GM21360 (cell line): ENCODE data around the gene OTC.

ENCODE experiments used
- ATAC-seq: cut with Tn5 transposase; IDR thresholded peaks from one replicate; pipeline ENCODE4 v1.9.1; 2021; ENCODE audit warnings: mild to moderate bottlenecking, moderate library complexity; ENCODE audit not compliant: unreplicated experiment

OTC gene

DNA sequence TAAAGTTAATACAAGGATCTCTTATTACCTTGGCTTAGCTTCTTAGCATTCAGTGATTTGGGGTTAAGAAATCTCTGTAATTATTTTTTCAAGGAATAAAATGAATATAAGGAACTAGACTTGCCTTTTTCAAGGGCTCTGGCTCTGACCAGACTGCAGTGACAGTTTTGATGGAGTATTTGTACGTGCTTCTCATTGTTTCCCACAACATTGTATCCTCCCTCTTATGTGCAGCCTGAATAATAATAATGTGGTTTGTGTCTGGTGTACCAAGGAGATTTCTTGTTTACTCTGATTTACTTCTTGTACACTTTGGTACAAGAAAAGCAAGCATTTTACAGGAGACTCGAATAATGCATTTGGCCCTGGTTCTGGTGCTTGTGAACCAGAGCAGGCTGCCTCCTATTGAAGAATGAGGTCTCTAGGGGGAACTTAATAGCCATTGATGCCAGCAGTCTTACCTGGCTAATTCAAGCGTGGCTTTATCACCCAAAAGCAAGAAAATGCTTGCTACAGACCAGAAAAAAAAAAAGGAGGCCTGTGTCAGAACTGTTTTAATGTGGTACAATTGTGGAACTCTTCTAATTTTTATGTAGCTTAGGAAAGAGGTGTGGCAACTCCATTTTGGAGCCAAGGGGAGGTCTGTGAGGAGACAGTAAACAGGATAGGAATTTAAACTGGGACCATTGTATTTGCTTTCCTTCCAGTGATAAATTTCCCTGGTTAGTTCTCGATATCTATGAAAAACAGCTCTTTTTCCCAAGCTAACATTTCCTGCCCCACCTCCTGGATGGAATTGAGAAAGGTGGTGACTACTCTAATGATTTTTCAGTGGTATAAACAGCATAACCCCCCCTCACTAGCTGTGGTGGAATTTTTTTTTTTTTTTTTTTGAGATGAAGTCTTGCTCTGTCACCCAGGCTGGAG lies 5.6 kb downstream of the OTC start:
- no peak for ATAC-seq

DNA sequence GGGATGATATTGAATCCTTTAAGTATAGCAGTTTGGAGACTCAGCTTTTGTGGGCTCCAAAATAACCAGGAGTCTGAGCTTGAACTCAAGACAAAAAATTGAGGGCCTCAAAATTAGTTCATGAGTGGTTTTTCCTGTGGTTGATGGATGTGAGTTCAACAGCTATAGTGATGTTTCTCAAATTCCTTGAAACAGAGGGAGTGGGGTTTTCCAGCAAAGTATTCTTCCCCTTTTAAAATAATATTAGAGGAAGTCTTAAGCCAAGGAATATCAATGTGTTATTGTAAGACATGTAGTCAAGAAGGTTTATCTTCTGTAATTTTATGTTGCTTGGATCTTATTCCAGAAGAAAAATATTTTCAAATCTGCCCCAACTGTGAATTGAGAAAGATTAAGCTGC lies 10.6 kb downstream of the OTC start:
- no peak for ATAC-seq

DNA sequence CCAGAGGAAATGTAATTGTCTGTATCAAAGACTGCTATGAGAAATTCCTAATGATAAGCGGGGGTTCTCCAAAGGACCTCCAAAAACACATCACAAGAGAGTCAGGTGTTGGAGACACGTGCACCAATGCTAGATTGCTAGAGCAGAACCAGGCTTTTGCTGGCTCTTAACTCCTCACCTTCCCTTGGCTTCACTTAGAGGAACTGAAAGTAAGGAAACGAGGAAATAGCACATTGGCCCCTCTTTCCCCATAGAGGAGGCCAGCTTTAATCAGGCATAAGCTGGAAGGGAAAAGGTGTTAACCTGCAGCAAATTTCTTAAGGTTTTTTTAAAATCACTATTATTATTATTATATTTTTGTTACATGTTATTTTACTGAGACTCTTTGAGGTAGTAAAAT lies 13.6 kb downstream of the OTC start:
- no peak for ATAC-seq

DNA sequence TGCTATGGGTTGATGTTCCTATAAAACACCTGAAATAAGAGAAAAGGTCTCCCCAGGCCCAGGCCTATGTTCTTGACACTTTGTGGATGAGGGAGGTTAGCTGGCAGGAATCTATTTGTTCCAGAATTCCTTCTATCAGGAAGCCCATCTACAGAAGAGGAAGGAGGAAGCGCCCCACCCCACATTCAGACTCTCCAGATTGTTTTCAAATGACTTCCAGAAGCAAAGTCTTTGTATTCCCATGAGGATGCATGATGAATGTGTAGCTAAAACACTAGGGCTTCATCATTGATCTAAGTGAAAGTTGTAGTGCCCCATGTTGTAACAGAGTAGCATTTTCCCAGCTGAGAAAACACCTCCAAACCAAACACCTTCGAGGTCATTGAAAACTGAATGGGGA lies 16.4 kb downstream of the OTC start:
- no peak for ATAC-seq

DNA sequence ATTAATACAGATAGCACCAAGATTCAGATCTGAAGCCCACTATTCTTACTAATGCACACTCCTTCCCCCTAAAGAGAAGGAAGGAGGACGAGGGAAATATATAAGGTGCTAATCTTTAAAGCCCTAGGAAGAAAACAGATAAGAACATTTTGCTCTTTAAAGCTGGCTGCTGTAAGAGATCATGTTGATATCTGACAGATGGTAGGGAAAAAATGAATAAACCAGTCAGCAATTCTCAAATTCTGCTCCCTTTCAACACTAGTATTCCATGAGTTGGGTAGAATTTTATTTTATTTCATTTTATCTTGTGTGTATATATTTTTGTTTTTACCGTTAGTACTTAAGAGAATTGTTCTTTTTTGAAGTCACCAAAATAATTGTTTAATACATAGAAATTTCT lies 19.2 kb downstream of the OTC start:
- no peak for ATAC-seq

DNA sequence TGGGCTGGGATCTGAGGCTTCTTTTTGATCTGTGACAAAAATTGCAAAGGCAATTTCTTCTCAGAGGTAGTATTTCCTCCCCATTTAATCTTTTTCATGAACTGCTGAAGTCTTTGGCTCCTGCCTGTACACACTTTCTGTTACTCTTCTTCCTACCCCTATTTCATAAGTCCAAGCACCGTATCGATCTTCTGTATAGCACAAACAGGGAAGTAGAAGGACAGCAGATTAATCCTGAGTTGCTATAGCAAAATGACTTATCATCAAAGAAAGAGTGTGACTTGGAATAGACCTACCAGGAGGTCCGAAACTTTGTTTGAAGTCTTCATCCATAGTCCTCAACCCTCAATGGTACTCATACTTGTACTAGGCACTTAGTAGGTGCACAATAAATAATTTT lies 22.0 kb downstream of the OTC start:
- ATAC-seq: no peak

DNA sequence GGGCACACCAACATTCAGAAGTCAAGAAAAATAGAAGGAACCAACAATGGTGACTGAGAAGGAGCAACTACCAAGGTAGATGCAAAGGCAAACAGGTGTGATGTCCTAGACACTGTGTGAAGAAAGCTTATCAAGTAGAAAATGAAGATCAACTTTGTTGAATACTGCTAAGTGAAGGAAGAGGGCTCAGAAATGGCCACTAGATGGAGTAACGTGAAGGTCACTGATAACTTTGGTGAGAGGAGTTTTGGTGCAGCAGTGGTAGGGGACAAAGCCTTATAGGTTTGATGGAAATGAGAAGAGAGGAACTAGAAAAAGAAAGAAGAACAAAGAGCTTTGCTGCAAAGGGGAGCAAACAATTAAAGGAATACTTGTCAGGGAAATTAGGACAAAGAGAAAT lies 23.5 kb downstream of the OTC start:
- no peak for ATAC-seq

DNA sequence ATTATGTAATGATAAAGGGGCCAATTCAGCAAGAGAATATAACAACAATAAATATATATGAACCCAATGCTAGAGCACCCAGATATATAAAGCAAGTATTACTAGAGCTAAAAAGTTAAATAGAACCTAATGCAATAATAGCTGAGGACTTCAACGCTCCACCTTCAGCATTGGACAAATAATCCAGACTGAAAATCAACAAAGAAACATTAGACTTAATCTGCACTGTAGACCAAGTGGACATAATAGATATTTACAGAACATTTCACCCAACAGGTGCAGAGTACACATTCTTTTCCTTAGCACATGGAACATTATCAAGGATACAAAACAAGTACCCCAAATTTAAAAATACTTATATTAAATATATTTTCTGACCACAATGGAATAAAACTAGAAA lies 24.3 kb downstream of the OTC start:
- ATAC-seq: no peak

DNA sequence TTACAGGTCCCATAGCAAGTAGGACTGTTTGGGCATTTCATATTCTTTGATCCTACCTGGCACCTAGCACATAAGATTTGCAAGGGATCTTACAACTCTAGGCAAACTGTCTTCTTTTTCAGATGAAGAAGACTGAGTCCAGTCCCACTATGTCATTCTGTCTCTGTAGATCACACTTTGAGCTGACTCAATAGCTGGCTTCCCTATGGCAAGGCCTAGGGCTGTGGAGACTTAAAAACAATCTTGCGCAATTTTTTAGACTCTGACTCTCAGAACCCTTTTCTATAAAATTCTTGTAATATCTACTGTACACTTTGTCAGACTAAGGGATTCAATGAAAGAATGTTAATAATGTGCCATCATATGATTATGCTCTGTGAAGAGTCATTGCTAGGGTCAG lies 26.7 kb downstream of the OTC start:
- ATAC-seq: no peak

DNA sequence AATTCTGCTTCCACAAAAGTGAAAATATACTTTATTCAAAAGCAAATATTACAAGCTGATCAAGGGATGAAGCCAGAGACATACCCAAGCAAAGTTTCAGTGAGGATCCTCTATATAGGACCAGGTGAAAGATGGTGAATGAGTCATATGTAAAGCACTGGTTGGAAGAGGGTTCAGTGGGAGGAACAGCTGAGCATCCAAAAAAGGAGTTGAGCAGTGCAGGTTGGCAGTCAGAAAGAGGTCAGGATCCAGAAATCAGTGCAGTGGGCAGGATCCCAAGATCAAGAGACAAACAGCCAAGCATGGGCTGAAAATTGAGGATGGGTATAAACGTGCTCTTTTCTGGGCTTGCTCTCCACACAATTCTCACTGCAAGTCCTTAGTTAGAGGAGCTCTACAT lies 30.3 kb downstream of the OTC start:
- ATAC-seq: no peak

DNA sequence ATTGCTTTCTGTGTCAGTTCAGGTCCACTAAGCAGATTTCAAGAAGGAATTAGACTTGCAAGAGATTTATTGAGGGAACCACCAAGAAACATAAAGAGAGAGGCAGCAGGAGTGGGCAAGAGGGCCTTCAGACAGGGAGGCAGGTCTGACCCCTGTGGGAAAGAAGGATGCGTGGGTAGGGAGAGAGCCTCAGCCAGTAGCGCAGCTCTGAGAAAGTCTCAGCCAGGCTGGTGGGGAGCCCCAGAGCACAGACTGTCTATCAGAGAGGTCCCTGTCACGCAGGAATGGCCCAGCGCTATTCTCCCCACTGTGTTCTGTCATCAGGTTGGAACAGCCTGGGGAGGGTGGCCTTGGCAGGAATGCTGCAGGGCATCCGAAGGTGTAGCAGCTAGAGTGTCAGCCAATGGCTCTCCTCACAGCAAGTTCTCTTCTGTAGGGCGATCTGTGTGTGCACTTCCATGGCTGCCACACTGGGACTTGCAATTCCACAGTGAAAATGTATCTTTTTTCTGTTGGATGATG lies 48.0 kb downstream of the OTC start:
- no peak for ATAC-seq

DNA sequence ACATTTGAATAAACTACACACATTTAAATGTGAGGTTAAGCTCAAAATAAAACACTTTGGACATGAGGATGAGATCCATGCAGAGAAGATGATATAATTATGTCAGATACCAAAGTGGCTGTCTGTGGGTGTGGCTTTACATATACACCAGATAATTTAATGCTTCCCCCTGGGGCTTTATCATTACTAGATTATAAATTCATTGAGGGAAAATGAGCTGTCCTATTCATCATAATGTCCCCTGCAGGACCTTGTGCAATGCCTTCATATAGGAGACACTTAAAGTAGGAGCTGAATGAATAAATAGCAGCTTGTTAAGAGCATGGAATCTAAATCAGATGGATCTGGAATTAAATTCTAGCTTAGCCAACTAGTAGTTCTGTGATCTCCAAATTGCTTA lies 49.7 kb downstream of the OTC start:
- no peak for ATAC-seq

DNA sequence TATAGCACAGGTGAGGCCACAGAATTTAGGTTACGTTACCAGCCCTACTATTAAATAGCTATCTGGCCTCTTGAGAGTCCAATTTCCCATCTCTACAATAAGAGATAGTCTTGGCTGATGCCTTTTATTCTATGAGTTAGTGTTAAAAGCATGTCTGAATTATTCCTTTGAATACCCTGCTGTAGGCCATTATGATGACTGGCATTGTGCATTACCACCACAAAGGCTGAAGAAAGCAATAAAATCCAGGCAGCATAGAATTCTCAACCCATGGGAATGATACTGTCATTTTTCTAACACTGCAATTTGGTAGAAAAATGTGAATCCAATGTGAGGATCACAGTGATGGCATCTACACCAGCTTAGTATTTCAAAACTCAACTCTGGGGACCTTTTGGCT lies 51.4 kb downstream of the OTC start:
- no peak for ATAC-seq

DNA sequence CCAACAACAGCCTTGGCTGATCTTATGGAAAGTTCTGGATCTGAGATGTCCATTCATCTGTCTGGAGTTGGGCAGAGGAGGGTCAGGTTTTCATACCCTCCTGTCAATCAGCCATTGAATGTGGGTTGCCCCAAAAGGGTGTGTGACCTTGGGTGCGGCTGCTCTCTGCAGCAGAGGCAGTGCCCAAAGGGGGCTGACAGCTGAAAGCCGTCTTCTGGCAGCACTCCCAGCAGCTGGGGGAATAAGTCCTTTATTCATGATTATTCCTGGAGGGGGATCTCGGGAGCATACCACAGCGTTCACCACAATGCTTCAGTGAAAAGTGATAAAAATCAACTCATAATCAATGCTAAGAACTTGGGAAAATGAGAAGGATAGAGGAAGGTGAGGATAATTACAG lies 54.7 kb downstream of the OTC start:
- no peak for ATAC-seq

DNA sequence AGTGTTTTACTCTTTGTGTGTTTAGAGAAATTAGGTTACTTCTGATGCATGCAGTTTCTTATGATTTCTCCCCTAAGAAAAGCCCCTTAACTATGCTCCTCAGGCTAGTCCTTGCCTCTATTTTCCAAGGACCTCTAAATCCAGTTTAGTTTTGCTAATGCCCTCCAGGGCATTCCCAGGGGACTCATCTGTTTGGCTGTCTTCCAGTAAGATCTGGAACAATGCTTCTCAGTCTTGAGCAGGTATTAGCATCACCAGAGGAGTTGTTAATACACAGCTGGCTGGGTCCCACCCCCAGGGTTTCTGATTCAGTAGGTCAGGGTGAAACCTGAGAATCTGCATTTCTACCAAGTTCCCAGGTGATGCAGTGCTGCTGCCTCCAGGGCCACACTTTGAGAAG lies 56.9 kb downstream of the OTC start:
- no peak for ATAC-seq

DNA sequence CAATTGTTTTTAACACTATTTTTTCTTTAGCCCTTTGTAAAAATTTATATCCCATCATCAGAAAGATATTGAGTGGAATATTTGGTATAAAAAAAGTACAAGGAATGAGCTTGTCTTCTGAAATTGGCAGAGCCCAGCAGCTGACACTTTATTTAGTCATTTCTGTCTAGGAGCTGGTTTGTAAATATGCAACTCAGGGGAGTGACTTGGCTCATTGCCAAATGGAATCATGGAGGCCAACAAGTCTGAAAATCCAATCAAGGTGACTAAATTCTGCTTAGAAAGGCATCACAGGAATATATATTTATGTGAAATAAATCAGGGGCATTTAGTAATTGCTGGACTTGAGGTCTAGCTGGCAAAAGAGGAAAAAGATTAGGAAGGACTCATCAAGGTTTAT lies 74.4 kb downstream of the OTC start:
- ATAC-seq: no peak

DNA sequence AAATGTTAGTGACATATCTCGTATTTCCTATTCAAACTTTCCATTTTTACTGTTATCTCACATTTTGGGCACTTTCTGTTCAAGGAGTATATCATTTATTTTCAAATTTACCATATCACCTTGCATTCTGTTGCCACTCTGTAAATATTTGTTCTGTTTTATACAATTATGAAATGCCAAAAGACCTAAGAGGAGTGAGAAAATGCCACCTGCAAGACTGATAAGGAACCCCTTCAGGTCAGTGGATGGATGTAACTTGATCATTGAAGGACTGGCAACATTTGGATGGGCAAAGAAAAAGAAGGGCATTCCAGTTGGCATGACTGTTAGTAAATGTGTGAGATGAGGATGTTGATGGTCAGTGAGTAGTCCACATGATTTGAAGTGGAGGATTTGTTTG lies 79.1 kb downstream of the OTC start:
- ATAC-seq: no peak

DNA sequence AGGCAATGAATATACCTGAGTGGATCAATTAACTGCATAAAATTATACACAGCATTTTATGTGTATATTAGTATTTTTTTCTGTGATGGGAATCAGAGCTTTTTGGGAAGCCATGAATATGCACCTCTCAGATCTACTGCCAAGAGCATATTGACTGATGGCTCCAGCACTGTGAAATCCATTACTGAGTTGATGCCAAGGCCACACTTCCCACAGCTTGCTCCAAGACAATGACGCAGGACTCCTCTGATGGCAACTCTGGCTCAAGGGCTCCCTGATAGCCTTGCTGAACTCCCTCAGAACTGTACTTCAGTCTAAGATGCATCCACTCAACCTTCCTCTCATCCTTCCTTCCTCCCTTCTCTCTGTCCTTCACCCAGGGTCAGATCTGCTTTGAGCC lies 82.7 kb downstream of the OTC start:
- no peak for ATAC-seq

DNA sequence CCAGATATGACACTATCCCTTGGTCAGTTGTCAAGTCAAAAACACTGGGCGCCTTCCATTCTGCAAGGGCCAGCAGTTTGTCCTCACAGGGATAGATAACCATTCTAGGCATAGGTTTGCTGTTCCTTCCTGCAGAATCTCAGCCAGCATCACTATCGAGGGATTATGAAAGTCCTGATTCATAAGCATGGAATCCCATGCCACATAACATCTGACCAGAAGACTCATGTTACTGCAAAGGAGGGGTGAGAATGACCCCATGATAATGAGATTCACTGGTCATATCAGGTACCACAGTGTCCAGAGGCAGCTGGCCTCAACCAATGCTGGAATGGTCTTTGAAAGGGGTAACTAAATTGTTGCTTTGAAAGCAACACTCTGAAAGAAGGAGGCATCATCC lies 84.7 kb downstream of the OTC start:
- no peak for ATAC-seq

DNA sequence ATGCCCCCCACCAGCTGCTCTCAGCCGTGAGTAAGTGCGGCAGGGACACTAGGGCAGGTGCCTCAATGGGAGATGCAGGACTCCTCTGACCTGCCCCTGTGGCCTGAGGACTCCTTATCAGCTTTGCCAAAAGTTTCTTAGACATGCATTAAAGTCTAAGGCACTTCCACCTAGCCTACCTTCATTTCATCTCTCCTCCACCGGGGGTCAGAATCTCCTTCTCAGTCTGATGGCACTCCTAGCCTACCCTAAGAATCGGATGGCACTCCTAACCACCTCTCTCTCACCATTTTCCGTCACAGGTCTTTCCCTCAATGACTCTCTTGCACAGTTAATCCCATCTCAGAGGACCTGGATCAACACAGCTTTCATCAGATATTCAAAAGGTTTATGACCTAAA lies 85.9 kb downstream of the OTC start:
- ATAC-seq: no peak

DNA sequence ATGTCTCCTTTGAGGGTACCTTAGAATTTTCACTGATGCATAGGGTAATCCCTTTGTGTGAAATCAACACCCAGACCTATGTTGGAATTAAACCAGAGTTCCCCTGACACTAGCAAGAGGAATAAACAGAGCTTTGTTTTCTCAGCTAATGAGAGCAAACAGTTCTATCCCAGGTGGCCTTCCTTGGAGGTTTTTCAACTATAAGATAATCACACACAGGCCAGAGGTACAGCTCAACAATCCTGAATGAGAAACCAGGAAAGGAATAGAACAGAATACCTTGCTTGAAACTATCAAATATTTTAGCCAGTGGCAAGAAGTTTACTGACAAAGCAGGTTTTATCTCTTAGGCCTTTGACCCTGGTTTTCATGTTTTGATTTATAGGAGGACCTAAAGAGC lies 100.2 kb downstream of the OTC start:
- ATAC-seq: no peak

DNA sequence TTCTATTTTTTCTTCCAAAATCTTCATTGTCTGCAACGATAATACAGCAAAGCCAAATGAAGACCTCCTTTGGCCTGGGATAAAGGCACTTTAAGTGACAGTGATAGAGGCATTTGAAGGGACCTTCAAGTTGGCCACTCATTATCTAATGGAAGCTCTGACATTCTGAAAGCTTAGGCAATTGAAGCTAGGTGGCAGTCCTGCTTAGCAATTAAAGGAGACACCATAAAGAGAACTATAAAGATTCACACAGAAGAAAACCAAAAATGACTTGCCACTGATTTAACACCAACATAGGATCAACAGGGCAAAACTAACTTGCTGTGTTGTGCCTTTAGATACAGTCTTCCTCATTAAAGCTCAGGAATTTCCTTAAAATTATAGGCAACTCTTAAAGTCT lies 105.7 kb downstream of the OTC start:
- ATAC-seq: no peak

DNA sequence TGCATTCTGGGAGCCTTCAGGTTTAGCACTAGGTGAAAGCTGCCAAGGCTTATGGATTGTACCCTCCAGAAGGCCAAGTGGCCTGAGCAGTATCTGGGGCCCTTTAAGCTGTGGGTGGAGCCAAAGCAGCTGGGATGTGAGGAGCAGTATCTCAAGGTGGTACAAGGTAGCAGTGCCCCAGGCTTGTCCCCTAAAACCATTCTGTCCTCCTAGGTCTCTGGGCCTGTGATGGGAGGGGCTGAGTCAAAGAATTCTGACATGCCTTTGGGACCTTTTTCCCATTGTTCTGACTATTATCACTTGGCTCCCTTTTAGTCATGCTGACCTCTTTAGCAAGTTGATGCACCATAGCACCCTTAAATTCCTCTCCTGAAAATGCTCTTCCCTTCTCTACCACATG lies 109.9 kb downstream of the OTC start:
- no peak for ATAC-seq
